B cell (primary cell): ENCODE data around the gene HINT1. TPM values are rescaled to one million over a fixed set of nuclear protein-coding genes. Genes with fewer than 3 reads are reported as not detected.

Experiments
- ATAC-seq: fragments of 200-7000 bp; cut with Tn5 transposase; one replicate; pipeline ENCODE4 v1.10.0; 2021; ENCODE audit warnings: low read depth, mild to moderate bottlenecking, moderate number of reproducible peaks, moderate library complexity
- CTCF ChIA-PET: fragments of 350-600 bp; sonication (Branson Sonifier 250); formaldehyde crosslinking; loops from one replicate; lab custom pipeline; 2021; ENCODE audit warnings: antibody characterized with exemption, inconsistent platforms; lab: Charles Lee
- POLR2A ChIA-PET: fragments of 350-600 bp; sonication (Branson Sonifier 250); formaldehyde crosslinking; loops from one replicate; lab custom pipeline; 2021; ENCODE audit warnings: antibody characterized with exemption; lab: Charles Lee
- DNase-seq: peaks from one replicate; pipeline ENCODE4 v3.0.0; 2013
- H2AFZ ChIP-seq: 2 replicates; pipeline ENCODE4 v1.6.1; 2012; ENCODE audit warnings: mild to moderate bottlenecking, low read depth, low read length; ENCODE audit not compliant: insufficient read depth, poor library complexity, severe bottlenecking
- H3K27ac ChIP-seq, 2 donors: 1 replicate in 1 of 2; 2 replicates in 1 of 2; pipeline ENCODE4 v1.5.1; 2012 to 2013; ENCODE audit warnings: low read length in 2 of 2, mild to moderate bottlenecking in 2 of 2, moderate library complexity in 1 of 2
- H3K27me3 ChIP-seq, 4 experiments: fragments of 200-600 bp in 1 of 4; sonication (generic) in 1 of 4; replicated peaks in 1 of 4; 1 replicate in 2 of 4; 2 replicates in 2 of 4; pipeline versions ENCODE4 v1.6.1 to v1.7.0; 2013 to 2016; ENCODE audit warnings: low read length in 3 of 4, mild to moderate bottlenecking in 2 of 4, mixed read lengths in 1 of 4, moderate library complexity in 1 of 4; ENCODE audit not compliant: insufficient read depth in 4 of 4, control insufficient read depth in 3 of 4; ENCODE audit errors: control extremely low read depth in 1 of 4
- H3K36me3 ChIP-seq, 2 experiments: replicated peaks in 1 of 2; 1 replicate in 1 of 2; 2 replicates in 1 of 2; pipeline versions ENCODE4 v1.6.1 to v1.7.1; 2013; ENCODE audit warnings: low read length in 1 of 2; ENCODE audit not compliant: insufficient read depth in 2 of 2, control insufficient read depth in 1 of 2; ENCODE audit errors: control extremely low read depth in 1 of 2, extremely low read depth in 1 of 2
- H3K4me1 ChIP-seq, 2 donors: fragments of 200-600 bp in 1 of 2; sonication (generic) in 1 of 2; 1 replicate in 1 of 2; 2 replicates in 1 of 2; pipeline versions ENCODE4 v1.5.1 to v1.6.1; 2013 to 2017; ENCODE audit warnings: low read length in 2 of 2; ENCODE audit not compliant: control insufficient read depth in 2 of 2, insufficient read depth in 2 of 2
- H3K4me2 ChIP-seq: replicated peaks from 2 replicates; pipeline ENCODE3; 2012; ENCODE audit warnings: mild to moderate bottlenecking, low read depth, low read length; ENCODE audit not compliant: poor library complexity, severe bottlenecking
- H3K4me3 ChIP-seq, 5 experiments: fragments of 200-600 bp in 1 of 5; sonication (generic) in 1 of 5; 1 replicate in 3 of 5; 2 replicates in 2 of 5; pipeline versions ENCODE4 v1.5.1 to v1.7.0; 2011 to 2016; ENCODE audit warnings: low read length in 4 of 5, mild to moderate bottlenecking in 4 of 5, low read depth in 2 of 5, control low read depth in 1 of 5, moderate library complexity in 1 of 5; ENCODE audit not compliant: insufficient read depth in 1 of 5; ENCODE audit errors: control extremely low read depth in 1 of 5, extremely low read depth in 1 of 5
- H3K79me2 ChIP-seq: fragments of 200-600 bp; sonication (generic); one replicate; pipeline ENCODE4 v1.6.0; 2016; ENCODE audit warnings: low read length; ENCODE audit not compliant: control insufficient read depth, insufficient read depth
- H3K9ac ChIP-seq: fragments of 200-600 bp; sonication (generic); 2 replicates; pipeline ENCODE4 v1.6.1; 2017; ENCODE audit warnings: mild to moderate bottlenecking, low read length, moderate library complexity
- H3K9me3 ChIP-seq, 3 donors: one replicate each; pipeline versions ENCODE4 v1.6.1 to v1.7.1; 2013; ENCODE audit warnings: low read length in 2 of 3; ENCODE audit not compliant: control insufficient read depth in 2 of 3, insufficient read depth in 1 of 3; ENCODE audit errors: control extremely low read depth in 1 of 3
- H4K20me1 ChIP-seq: 2 replicates; pipeline ENCODE4 v1.6.0; 2012; ENCODE audit warnings: mild to moderate bottlenecking, low read length; ENCODE audit not compliant: insufficient read depth, control insufficient read depth, poor library complexity, severe bottlenecking
- H3K27ac Mint-ChIP-seq: one replicate; pipeline ENCODE4 v1.8.0; 2021; ENCODE audit warnings: mixed read lengths
- H3K27me3 Mint-ChIP-seq: one replicate; pipeline ENCODE4 v1.8.0; 2021; ENCODE audit warnings: mixed read lengths
- H3K4me1 Mint-ChIP-seq: one replicate; pipeline ENCODE4 v1.8.0; 2021; ENCODE audit warnings: mixed read lengths
- H3K4me3 Mint-ChIP-seq: one replicate; pipeline ENCODE4 v1.8.0; 2021; ENCODE audit warnings: mixed read lengths
- H3K9me3 Mint-ChIP-seq: one replicate; pipeline ENCODE4 v1.8.0; 2022; ENCODE audit warnings: mixed read lengths; ENCODE audit not compliant: insufficient read depth
- EZH2 ChIP-seq: IDR thresholded peaks from 2 replicates; pipeline ENCODE4 v1.6.1; 2012; ENCODE audit warnings: borderline replicate concordance, low read depth, mild to moderate bottlenecking, moderate library complexity, low read length; ENCODE audit not compliant: insufficient read depth, poor library complexity, severe bottlenecking
- WGBS: methylation state at CpG from one replicate; pipeline ENCODE4 v1.1.5; 2013; ENCODE audit warnings: missing lambda C conversion rate; ENCODE audit not compliant: insufficient coverage; 5-methylcytosine and 5-hydroxymethylcytosine counted together
- intact Hi-C: fragments of 100-400 bp; cut with micrococcal nuclease; formaldehyde crosslinking; loops from one replicate; pipeline ENCODE4 v1.10.0; 2022
- polyA plus RNA-seq: library from polyadenylated mRNA; depleted of rRNA; stranded (reverse); fragments of >200 nt; gene quantifications from 2 replicates; pipeline ENCODE4 v1.2.3, GENCODE V29; 2012
- total RNA-seq, 2 donors: library from RNA; stranded (reverse); fragments of 120-200 nt in 1 of 2; gene quantifications; 1 replicate in 1 of 2; 2 replicates in 1 of 2; pipeline versions ENCODE4 v1.2.3 to v1.2.4, GENCODE V29; 2013 to 2022
- TF ChIP-seq, protein P1 (sequence below): fragments of 200-600 bp; IDR thresholded peaks from one replicate; pipeline ENCODE4 v1.8.0; 2022; ENCODE audit warnings: antibody characterized with exemption, mild to moderate bottlenecking

The HINT1 gene
- total and polyA plus RNA-seq, 2 donors (not counting 1 experiment from before 2014, with no cell fraction given), result 206 to 289 TPM

DNA sequence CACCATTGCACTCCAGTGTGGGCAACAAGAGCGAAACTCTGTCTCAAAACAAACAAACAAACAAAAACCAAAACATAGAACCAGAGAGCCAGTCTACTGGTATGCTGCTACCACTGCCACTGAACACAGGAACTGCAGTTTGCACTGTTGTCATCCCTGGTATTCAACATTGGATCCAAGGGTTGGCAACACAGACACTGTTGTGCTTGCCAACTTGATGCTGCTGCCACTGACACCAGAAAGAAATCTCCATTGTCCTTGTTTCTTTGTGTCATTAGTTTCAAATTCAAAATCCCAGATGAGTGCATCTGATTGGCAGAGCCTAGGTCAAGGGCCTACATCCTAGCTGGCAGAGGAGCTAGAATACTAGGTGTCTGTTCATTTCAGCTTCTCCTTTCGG is 16.2 kb downstream of the HINT1 start:
- H3K36me3 ChIP-seq, result no peaks in the 10 kb centered on the region
- CTCF ChIA-PET, result no interaction called here
- WGBS, result 100% methylated on average over 1 of the region's 2 CpGs

DNA sequence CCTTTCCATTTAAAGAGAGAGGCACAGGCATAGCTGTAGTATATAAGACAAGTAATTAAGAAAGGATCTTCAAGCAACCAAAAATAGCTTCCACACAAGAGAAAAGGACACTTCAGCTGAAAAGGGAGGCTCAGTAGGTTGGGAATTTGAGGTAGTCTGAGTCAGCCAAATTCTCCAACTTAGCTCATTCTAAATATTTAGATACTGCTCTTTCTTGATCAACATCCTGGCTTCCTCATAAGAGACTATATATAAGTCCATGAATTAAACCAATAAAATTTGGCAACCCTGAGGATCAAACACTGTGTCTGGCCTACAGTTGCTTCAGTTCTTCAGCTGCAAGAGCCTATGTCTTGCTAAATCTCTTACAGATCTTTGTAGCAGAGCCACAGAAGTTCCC is 17.8 kb downstream of the HINT1 start:
- H3K4me3 Mint-ChIP-seq, result no peak overlapping the region
- TF ChIP-seq EZH2, result no peak
- TF ChIP-seq, protein P1, sequence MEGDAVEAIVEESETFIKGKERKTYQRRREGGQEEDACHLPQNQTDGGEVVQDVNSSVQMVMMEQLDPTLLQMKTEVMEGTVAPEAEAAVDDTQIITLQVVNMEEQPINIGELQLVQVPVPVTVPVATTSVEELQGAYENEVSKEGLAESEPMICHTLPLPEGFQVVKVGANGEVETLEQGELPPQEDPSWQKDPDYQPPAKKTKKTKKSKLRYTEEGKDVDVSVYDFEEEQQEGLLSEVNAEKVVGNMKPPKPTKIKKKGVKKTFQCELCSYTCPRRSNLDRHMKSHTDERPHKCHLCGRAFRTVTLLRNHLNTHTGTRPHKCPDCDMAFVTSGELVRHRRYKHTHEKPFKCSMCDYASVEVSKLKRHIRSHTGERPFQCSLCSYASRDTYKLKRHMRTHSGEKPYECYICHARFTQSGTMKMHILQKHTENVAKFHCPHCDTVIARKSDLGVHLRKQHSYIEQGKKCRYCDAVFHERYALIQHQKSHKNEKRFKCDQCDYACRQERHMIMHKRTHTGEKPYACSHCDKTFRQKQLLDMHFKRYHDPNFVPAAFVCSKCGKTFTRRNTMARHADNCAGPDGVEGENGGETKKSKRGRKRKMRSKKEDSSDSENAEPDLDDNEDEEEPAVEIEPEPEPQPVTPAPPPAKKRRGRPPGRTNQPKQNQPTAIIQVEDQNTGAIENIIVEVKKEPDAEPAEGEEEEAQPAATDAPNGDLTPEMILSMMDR, result no peak
- CTCF ChIA-PET, result interaction anchor here (0.6 to 1.6 kb wide), 2 partner anchors 235 to 1184 kb away, joined by 3 to 5 read pairs; no protein-coding TSS in a partner anchor
- H3K4me2 ChIP-seq, result no peak overlapping the region
- no peaks in the 10 kb centered on the region for H3K9me3 Mint-ChIP-seq
- no peaks in the 10 kb centered on the region for H3K4me1 ChIP-seq
- H3K27me3 Mint-ChIP-seq, result no peaks in the 10 kb centered on the region
- H3K27ac ChIP-seq, result no peak overlapping the region
- POLR2A ChIA-PET, result no interaction called here
- no peaks in the 10 kb centered on the region for H3K4me1 Mint-ChIP-seq
- no peaks in the 10 kb centered on the region for H3K36me3 ChIP-seq
- H3K9ac ChIP-seq, result no peak overlapping the region
- no peak overlapping the region for H3K27ac Mint-ChIP-seq
- intact Hi-C loops, result no loop called here
- H3K27me3 ChIP-seq, result no peaks in the 10 kb centered on the region
- H3K4me3 ChIP-seq, result no peak overlapping the region
- no peak overlapping the region for H2AFZ ChIP-seq
- ATAC-seq (no peak), DNase-seq (no peak)
- no peaks in the 10 kb centered on the region for H3K9me3 ChIP-seq
- H3K79me2 ChIP-seq, result no peaks in the 10 kb centered on the region
- no peaks in the 10 kb centered on the region for H4K20me1 ChIP-seq

More for the DNA sequence above, 16.2 kb downstream of the HINT1 start:
- Histone ChIP-seq H3K9ac (no peak overlapping the region), H3K4me1 (no peaks in the 10 kb centered on the region), H2AFZ (no peak overlapping the region), H3K4me2 (no peak overlapping the region), H3K4me3 (no peak overlapping the region), H3K27me3 (no peaks in the 10 kb centered on the region), H3K9me3 (no peaks in the 10 kb centered on the region), H3K79me2 (peaks cover 5% of the 10 kb centered on the region), H4K20me1 (no peaks in the 10 kb centered on the region), H3K27ac (no peak overlapping the region)
- no peak overlapping the region for H3K4me3 Mint-ChIP-seq
- POLR2A ChIA-PET, result interaction anchor here (0.7 kb wide), 1 partner anchor 259 kb away, joined by 6 read pairs; no protein-coding TSS in a partner anchor
- DNase-seq (no peak), ATAC-seq (no peak)
- no peaks in the 10 kb centered on the region for H3K9me3 Mint-ChIP-seq
- intact Hi-C loops, result no loop called here
- no peak overlapping the region for H3K27ac Mint-ChIP-seq
- no peaks in the 10 kb centered on the region for H3K4me1 Mint-ChIP-seq
- TF ChIP-seq, protein P1, result no peak
- no peak for TF ChIP-seq EZH2
- no peaks in the 10 kb centered on the region for H3K27me3 Mint-ChIP-seq
